GM15510 (cell line): ENCODE results near the gene TBX5.

Experiments used
- POLR2A ChIP-seq: IDR thresholded peaks from 3 replicates; pipeline ENCODE4 v1.6.1; 2011; ENCODE audit warnings: borderline replicate concordance; ENCODE audit not compliant: insufficient read length; ENCODE audit errors: extremely low read depth

TBX5 gene

GRCh38 chr12:114405519-114406271 lies at the start of gene TBX5:
Gene TBX5, minus strand, starts transcription at chr12:114406144. Its CDS starts 2,246 bp downstream, at chr12:114403898.
- no peak for TF ChIP-seq POLR2A

DNA sequence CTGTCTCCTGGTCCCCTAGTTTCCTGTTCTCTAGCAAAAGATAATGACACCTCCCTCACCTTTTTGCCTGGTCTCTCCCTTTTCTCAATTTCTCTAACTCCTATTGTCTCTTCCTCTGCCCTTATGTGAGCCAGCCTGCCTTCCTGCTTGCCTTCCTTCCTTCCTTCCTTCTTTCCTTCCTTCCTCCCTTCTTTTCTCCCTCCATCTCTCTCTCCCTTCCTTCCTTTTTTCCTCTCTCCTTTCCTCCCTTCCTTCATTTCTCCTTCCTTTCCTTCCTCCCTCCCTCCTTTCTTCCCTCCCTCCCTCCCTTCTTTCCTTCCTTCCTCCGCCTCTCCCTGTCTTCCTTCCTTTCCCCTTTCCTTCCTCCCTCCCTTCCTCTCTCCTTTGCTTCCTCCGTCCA lies 45.7 kb upstream of the TBX5 start:
- TF ChIP-seq POLR2A, result no peak

- TF ChIP-seq POLR2A, result no peak
Observed at GRCh38 chr12:114450515-114451300, 44.8 kb upstream of the TBX5 start.

DNA sequence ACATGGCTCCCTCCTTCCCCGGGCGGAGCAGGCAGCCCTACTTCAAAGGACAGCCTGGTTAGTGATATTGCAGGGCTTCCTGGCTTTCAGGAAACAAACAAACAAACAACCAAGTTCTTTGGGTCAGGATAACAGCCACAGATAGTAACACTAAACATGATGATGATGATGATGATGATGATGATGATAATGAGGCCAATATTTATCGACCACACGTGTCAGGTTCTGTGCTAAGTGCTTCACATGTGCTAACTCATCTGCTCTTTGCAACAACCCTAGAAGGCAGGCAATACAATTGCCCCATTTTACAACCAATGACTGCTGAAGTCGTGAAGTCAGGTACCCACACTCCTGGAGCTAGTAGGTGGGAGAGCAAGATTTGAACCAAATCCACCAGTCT lies 44.1 kb upstream of the TBX5 start:
- TF ChIP-seq POLR2A, result no peak

DNA sequence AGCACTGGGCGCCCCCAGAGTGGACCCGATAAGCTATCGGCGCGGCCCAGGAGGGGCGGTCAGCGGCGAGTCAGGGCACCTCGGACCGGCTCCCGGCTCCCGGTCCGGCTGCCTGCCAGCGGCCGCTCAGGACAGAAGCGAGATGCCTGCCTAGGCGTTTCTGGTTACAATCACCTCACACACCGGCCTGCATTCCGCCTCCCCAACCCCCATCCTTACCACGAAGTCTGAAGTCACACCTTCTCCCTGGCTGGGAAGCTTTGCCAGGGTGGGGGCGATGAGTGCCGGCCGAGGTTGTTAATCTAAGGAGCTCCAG lies 42.6 kb upstream of the TBX5 start:
- TF ChIP-seq POLR2A, result no peak

GRCh38 chr12:114447799-114448617 lies 42.1 kb upstream of the TBX5 start:
- TF ChIP-seq POLR2A, result no peak

- no peak for TF ChIP-seq POLR2A
Observed at GRCh38 chr12:114447274-114447716, 41.4 kb upstream of the TBX5 start.

DNA sequence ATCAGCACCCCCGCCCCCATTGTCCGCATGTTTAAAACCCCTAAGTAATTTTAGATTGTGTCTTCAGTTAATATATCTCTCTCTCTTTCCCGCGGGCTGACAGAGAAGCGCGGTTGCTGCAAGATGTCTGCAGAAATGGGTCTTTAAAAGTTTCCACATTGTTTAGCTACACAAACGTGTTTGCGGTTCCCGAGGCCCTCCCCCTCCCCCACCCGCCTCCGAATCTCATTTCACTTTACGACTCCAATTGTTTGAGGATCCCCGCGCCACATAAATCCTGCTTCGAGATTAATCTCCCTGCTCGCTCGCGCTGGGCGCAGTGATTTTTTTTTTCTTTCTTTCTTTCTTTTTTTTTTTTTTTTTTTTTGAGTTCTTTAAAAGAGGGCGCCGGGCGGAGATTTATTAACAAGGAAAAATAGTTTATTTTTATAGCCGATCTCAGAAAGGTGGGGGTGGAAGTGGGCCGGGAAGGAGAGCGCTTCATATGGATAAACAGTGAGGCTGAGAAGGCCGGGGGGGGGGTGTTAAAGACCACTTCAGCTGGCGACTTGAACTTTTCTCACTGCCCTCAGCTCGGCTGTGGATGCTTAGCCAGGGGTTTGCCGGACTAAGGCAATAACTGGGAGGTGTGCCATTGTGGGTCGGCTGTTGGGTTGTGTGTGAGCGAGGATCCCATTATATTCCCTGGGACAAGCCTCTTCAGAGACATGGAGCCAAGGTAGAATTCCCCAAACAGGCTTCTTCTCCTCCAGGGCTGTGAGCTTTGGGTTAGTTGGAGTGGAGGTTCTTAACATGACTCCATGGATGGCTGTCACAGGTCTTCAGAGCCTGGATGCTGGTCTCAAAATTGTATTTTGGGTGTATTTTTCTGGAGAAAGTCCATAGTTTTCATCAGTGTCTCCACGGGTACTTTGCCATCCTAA lies 39.7 kb upstream of the TBX5 start:
- no peak for TF ChIP-seq POLR2A

DNA sequence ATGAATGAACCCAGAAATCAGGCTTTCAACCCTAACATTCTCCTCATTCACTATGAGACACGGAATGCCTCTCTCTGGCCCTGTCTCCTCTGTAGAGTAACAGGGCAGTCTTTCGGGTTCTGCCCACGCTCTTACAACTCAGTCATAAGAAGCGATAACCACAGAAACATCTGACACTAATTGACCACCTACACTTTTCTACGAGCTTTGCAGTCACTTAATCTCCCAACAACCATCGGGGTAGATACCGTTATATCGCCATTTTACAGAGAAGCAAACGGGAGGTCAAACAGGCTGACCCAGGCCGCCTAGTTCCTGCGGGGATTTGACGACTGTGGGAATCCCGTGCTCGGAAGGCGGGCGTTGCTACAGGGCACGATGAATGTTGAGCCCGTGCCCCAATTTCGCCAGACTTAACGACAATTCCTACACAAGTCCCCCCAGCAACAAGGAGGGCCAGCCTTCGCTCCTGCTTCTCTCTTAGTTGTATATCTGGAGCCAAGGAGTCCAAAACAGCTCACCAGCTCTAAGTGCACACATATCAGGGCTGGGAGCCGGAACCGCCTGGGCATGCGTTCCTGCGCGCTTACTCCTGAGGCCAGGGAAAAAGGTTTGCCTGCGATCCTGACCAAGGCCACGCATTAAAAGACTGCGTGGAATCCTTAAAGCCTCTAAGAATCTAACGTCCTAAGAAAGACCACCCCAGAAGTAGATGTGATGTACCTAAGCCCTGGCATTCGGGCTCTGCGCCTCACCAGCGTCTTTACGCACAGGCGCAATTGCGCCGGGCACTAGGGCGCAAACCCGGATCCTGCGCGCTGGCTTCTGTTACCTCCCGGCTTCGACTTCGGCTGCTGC lies 38.7 kb upstream of the TBX5 start:
- TF ChIP-seq POLR2A, result no peak

DNA sequence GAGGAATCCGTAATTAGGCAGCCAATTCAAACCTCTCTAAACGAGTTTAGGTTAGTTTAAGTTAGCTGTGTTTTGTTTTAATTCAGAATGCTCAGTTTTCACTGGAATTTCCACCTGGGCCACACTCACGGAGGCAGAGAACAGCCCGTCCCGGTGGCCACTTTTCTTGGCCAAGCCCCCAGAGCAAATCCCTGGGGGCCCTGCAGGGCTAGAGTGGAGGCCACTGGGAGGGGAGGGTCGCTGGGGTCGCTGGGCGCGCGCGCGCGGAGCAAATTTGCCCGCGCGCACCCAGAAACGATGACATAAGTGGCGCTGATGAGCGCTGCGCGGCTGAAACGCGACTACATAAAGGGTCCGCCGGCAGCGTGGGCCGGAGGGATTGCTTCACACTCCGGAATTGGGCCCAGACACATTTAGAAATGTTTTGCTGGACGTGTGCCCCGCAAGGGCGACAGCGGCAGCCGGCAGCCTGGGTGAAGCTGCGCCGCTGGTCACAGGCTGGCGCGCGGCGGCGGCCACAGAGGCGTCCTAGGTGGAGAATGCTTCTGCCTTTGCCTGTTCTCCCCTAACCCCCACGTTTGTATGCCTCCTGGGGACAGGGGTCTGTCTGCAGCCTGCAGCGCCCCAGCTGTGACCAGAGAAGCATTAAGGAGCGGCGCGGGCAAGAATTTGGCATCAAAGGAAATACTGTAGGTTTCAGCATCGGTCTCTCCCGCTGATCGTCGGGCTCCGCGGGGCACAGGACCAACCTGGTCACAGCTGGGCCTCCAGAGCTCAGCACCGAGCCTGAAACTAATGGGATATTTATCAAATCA lies 37.9 kb upstream of the TBX5 start:
- no peak for TF ChIP-seq POLR2A

DNA sequence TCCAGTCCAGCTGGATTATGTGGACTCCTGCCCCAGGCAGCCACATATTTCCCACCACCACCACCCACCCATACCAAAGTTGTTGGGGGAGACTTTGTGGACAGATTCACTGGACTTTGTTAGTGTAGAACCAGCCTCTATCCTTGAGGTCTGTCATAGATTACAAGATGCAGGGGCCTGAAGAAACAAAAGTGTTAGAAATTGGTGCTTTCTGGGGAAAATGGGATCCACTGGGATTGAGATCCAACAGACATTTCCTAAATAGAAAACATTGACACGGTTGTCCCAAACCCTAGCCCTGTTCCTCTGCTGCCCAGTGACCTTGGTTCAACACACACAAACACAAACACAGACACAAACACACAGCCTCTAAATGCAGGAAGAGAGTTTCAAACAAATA lies 36.6 kb upstream of the TBX5 start:
- TF ChIP-seq POLR2A, result no peak

DNA sequence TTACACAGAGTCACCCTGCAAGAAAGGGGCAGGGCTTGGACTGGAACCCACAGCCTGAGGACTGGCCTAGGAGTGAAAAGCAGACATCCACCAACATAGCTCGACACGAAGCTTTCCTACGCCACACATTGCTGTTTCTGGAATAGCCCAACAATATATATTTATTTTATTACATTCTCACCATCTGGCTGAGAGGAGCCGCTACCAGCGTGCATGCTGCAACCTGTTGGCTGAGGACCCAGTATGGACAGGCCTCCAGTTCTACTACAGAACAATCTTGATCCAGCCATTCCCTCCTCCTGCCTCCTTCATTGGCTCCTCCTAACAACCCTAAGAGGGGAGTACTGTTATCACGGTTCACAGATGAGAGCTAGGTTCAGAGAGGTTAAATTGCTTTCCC lies 35.6 kb upstream of the TBX5 start:
- no peak for TF ChIP-seq POLR2A

- TF ChIP-seq POLR2A, result no peak
Observed at GRCh38 chr12:114441039-114441383, 35.1 kb upstream of the TBX5 start.

DNA sequence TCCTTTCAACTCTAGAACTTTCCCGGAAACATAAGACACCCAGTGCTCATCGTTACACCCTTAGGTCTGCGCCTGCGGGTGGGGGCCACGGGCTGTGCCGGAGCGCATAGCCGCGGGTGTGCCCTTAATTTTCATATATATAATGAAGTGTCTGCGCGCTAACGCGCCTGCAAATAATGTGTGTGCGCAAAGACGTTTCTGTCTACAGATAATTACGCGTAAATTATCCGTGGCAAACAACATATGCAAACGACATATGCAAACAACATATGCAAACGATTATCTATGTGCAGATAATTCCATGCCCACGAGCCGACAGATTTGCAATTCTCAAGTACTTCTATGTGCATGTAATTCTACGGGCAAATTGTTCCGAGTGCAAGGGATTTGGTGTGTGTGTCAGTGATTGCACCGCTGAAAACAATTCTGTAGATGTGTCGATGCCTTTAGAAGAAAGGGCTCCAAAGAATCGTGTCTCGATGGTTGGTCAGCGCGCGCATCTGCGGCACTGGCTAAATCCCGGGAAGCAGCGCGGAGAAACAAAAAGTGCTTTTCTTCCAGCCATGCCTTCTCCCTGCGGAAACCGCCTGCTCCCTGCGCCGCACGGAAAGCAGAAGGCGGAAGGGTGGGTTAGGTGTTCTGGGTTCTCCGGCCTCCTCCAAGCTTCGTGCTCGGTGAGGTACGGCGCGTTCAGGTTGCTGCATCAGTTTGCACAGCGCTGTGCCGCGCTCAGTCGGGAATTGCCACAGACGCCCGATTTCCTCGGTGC lies 34.5 kb upstream of the TBX5 start:
- no peak for TF ChIP-seq POLR2A
